Esophagus muscularis mucosa (tissue), 4 donors: ENCODE results near the gene BFSP1.

Experiments
- EP300 ChIP-seq: sonication (generic); formaldehyde crosslinking; IDR thresholded peaks from one replicate; pipeline ENCODE4 v1.6.1; 2017; ENCODE audit warnings: antibody characterized with exemption
- POLR2A ChIP-seq: fragments of 450-650 bp; IDR thresholded peaks from one replicate; pipeline ENCODE4 v1.6.1; 2017; ENCODE audit warnings: antibody characterized with exemption, moderate library complexity, mild to moderate bottlenecking, low read depth
- POLR2AphosphoS5 ChIP-seq, 2 donors: sonication (generic); formaldehyde crosslinking; IDR thresholded peaks; one replicate each; pipeline ENCODE4 v1.6.1; 2017; ENCODE audit warnings: antibody characterized with exemption in 2 of 2
- TF ChIP-seq, protein P1 (sequence below), 3 experiments: fragments of 200-600 bp in 2 of 3; fragments of 450-650 bp in 1 of 3; sonication (generic) in 2 of 3; IDR thresholded peaks; one replicate each; pipeline ENCODE4 v1.5.1; 2017 to 2019; ENCODE audit warnings: antibody characterized with exemption in 3 of 3, mild to moderate bottlenecking in 2 of 3, moderate library complexity in 1 of 3

DNA sequence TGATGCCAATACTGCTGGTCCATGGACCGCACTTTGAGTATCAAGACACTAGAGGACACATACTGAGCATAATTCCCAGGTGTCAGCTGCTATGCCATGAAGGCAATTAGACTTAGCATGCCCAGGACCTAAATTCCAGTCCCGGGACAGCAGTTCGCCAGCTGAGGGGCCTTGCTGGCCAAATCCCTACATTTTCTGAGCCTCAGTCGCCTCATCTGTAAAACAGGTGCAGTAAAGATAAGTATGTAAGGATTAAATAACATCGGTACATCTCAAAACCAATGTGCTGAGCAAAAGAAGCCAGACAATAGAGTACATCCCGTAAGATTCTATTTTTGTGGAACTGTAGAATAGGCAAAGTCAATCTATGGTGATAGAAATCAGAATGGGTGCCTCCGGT, 1.0 kb downstream of the BFSP1 start:
- TF ChIP-seq POLR2AphosphoS5 (IDR thresholded peaks at IDR 0.05) (no peak), POLR2A (no peak), EP300 (no peak)
- TF ChIP-seq, protein P1, sequence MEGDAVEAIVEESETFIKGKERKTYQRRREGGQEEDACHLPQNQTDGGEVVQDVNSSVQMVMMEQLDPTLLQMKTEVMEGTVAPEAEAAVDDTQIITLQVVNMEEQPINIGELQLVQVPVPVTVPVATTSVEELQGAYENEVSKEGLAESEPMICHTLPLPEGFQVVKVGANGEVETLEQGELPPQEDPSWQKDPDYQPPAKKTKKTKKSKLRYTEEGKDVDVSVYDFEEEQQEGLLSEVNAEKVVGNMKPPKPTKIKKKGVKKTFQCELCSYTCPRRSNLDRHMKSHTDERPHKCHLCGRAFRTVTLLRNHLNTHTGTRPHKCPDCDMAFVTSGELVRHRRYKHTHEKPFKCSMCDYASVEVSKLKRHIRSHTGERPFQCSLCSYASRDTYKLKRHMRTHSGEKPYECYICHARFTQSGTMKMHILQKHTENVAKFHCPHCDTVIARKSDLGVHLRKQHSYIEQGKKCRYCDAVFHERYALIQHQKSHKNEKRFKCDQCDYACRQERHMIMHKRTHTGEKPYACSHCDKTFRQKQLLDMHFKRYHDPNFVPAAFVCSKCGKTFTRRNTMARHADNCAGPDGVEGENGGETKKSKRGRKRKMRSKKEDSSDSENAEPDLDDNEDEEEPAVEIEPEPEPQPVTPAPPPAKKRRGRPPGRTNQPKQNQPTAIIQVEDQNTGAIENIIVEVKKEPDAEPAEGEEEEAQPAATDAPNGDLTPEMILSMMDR (IDR thresholded peaks at IDR 0.05) = no peak
